Panc1 (cell line): Measurements from ENCODE around the gene KAZN.

Source experiments
- POLR2AphosphoS5 ChIP-seq: IDR thresholded peaks from 2 replicates; pipeline ENCODE4 v1.6.1; 2012; ENCODE audit warnings: mild to moderate bottlenecking, low read depth, low read length, moderate library complexity
- REST ChIP-seq, 2 experiments: IDR thresholded peaks; 2 replicates each; pipeline ENCODE4 v1.6.1; 2011 to 2012; ENCODE audit warnings: low read depth in 2 of 2, control low read depth in 1 of 2, low read length in 1 of 2, mild to moderate bottlenecking in 1 of 2, moderate library complexity in 1 of 2; ENCODE audit not compliant: insufficient read depth in 1 of 2
- TF ChIP-seq, protein P1 (sequence below): fragments of 450-650 bp; IDR thresholded peaks from 2 replicates; pipeline ENCODE4 v1.5.1; 2017; ENCODE audit warnings: mild to moderate bottlenecking

GRCh38 chr1:14748151-14748550 is 149.7 kb downstream of the KAZN start:
- TF ChIP-seq, protein P1, sequence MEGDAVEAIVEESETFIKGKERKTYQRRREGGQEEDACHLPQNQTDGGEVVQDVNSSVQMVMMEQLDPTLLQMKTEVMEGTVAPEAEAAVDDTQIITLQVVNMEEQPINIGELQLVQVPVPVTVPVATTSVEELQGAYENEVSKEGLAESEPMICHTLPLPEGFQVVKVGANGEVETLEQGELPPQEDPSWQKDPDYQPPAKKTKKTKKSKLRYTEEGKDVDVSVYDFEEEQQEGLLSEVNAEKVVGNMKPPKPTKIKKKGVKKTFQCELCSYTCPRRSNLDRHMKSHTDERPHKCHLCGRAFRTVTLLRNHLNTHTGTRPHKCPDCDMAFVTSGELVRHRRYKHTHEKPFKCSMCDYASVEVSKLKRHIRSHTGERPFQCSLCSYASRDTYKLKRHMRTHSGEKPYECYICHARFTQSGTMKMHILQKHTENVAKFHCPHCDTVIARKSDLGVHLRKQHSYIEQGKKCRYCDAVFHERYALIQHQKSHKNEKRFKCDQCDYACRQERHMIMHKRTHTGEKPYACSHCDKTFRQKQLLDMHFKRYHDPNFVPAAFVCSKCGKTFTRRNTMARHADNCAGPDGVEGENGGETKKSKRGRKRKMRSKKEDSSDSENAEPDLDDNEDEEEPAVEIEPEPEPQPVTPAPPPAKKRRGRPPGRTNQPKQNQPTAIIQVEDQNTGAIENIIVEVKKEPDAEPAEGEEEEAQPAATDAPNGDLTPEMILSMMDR = no peak
- TF ChIP-seq REST (IDR thresholded peaks at IDR 0.05; ENCODE audit: insufficient read depth in 1 of 2, low read depth in 2 of 2, low read length in 1 of 2) (no peak), POLR2AphosphoS5 (no peak)
